Measurements from ENCODE around the gene TTC28.

The TTC28 gene

GRCh38 chr22:28015676-28016601, 663.7 kb downstream of the TTC28 start:
- DNase-seq: no peak

GRCh38 chr22:28015046-28015425, 664.6 kb downstream of the TTC28 start:
- DNase-seq: no peak

- DNase-seq: no peak
Measured at GRCh38 chr22:28014211-28015045, 665.2 kb downstream of the TTC28 start.

GRCh38 chr22:28013611-28014010, 666.0 kb downstream of the TTC28 start:
- DNase-seq: no peak

- no peak for DNase-seq
Measured at GRCh38 chr22:28012832-28013460, 666.7 kb downstream of the TTC28 start.

- DNase-seq: peak; percentile 67
Measured at GRCh38 chr22:28009272-28009827, 670.3 kb downstream of the TTC28 start.

- DNase-seq: no peak
Measured at GRCh38 chr22:28008649-28009048, 671.0 kb downstream of the TTC28 start.

- DNase-seq: no peak
Measured at GRCh38 chr22:28008056-28008455, 671.6 kb downstream of the TTC28 start.

GRCh38 chr22:28006271-28006670, 673.4 kb downstream of the TTC28 start:
- DNase-seq: peak; percentile 11

- no peak for DNase-seq
Measured at GRCh38 chr22:28005513-28005912, 674.1 kb downstream of the TTC28 start.

- no peak for DNase-seq
Measured at GRCh38 chr22:28004021-28004420, 675.6 kb downstream of the TTC28 start.

- DNase-seq: peak; percentile 41
Measured at GRCh38 chr22:28002863-28003565, 676.6 kb downstream of the TTC28 start.

- DNase-seq: no peak
Measured at GRCh38 chr22:28002181-28002700, 677.4 kb downstream of the TTC28 start.

- DNase-seq: no peak
Measured at GRCh38 chr22:28001171-28001835, 678.3 kb downstream of the TTC28 start.

- DNase-seq: no peak
Measured at GRCh38 chr22:28000361-28000760, 679.3 kb downstream of the TTC28 start.

- no peak for DNase-seq
Measured at GRCh38 chr22:27999876-28000275, 679.8 kb downstream of the TTC28 start.

GRCh38 chr22:27998511-27999410, 680.9 kb downstream of the TTC28 start:
- no peak for DNase-seq

- DNase-seq: no peak
Measured at GRCh38 chr22:27997538-27997937, 682.1 kb downstream of the TTC28 start.

- DNase-seq: no peak
Measured at GRCh38 chr22:27996981-27997380, 682.7 kb downstream of the TTC28 start.

- DNase-seq: no peak
Measured at GRCh38 chr22:27996529-27996925, 683.1 kb downstream of the TTC28 start.
